ENCODE data around the gene RABAC1. TPM values are rescaled to one million over a fixed set of nuclear protein-coding genes. Genes with fewer than 3 reads are reported as not detected.

The RABAC1 gene
- total and polyA plus RNA-seq, 2 of the 13 experiments (the other 11 are each of a cell fraction or from before 2014, with no cell fraction given) = 37.4 to 74.0 TPM

GRCh38 chr19:41968751-41969595 is 9.9 kb upstream of the RABAC1 start:
- Histone ChIP-seq H3K9ac (ENCODE audit: insufficient read depth, low read depth, low read length) (no peak overlapping the region), H3K79me2 (ENCODE audit: insufficient read depth, low read length) (no peaks in the 10 kb centered on the region), H4K20me1 (ENCODE audit: insufficient read depth, low read length) (no peaks in the 10 kb centered on the region), H3K36me3 (replicated peaks in 1 of 2; ENCODE audit: control insufficient read depth in 1 of 2, insufficient read depth in 2 of 2, low read length in 2 of 2) (no peaks in the 10 kb centered on the region), H3K27ac (ENCODE audit: extremely low read length, insufficient read depth, low read length) (no peak overlapping the region), H3K27me3 (ENCODE audit: control insufficient read depth in 1 of 2, insufficient read depth in 2 of 2, low read length in 2 of 2) (peaks cover 12 to 51% of the 10 kb centered on the region in 2 experiments; a peak in 4 of 5 replicates), H3K9me3 (ENCODE audit: low read length) (no peaks in the 10 kb centered on the region), H3K4me3 (replicated peaks in 1 of 3; ENCODE audit: insufficient read depth in 1 of 3, low read depth in 2 of 3, low read length in 3 of 3) (no peak overlapping the region), H3K4me1 (ENCODE audit: insufficient read depth, low read length) (no peaks in the 10 kb centered on the region), H3K4me2 (ENCODE audit: low read depth, low read length) (no peak overlapping the region), H2AFZ (ENCODE audit: low read length) (no peak overlapping the region)
- BruUV-seq (replicated peaks) = no TSS peak
- in situ Hi-C loops (cut with HindIII; ENCODE audit: extremely low pct_ligation_motif_present, low pct_unique_long_range_greater_than_20kb) (no loop called here), intact Hi-C loops (cut with micrococcal nuclease; ENCODE audit: unreplicated experiment) (no loop called here)
- 17% methylated on average over 23 of the region's 28 CpGs for WGBS (ENCODE audit: low lambda C conversion rate)
- ChIA-PET CTCF (ENCODE audit: low intra/inter-chr PET ratio, low total read pairs) (no interaction called here), POLR2A (no interaction called here)
- no peak for FAIRE-seq
- ATAC-seq = no peak
- no peak for DNase-seq (ENCODE audit: low spot score)
- TF ChIP-seq PRDM10 (CRISPR knock-in tag; IDR thresholded peaks at IDR 0.05; ENCODE audit: low read depth) (no peak), ZBTB2 (CRISPR knock-in tag; IDR thresholded peaks at IDR 0.05; ENCODE audit: low read depth) (no peak), ZNF598 (CRISPR knock-in tag; IDR thresholded peaks at IDR 0.05; ENCODE audit: borderline replicate concordance) (no peak), GLI4 (CRISPR knock-in tag; IDR thresholded peaks at IDR 0.05; ENCODE audit: borderline replicate concordance) (no peak), ZNF460 (CRISPR knock-in tag; IDR thresholded peaks at IDR 0.05; ENCODE audit: borderline replicate concordance) (no peak), TCF12 (IDR thresholded peaks at IDR 0.05) (no peak), TCF12 (CRISPR knock-in tag; IDR thresholded peaks at IDR 0.05) (no peak), HNRNPLL (IDR thresholded peaks at IDR 0.05; ENCODE audit: low read depth, low read length, poor library complexity, severe bottlenecking) (no peak), XBP1 (CRISPR knock-in tag; IDR thresholded peaks at IDR 0.05) (no peak), ZNF761 (CRISPR knock-in tag; conservative IDR thresholded peaks at IDR 0.05) (no peak)

All from HepG2 (cell line).